Stimulated activated CD4-positive, alpha-beta T cell treated with anti-CD3 and anti-CD28 coated beads, Interleukin-2, amount 100 ng/mL, for 48 hours (primary cell): ENCODE results near the gene GPATCH11.

Experiments
- DNase-seq, 2 donors: peaks; one replicate each; pipeline ENCODE4 v3.0.0-alpha.2; 2020

The GPATCH11 gene

DNA sequence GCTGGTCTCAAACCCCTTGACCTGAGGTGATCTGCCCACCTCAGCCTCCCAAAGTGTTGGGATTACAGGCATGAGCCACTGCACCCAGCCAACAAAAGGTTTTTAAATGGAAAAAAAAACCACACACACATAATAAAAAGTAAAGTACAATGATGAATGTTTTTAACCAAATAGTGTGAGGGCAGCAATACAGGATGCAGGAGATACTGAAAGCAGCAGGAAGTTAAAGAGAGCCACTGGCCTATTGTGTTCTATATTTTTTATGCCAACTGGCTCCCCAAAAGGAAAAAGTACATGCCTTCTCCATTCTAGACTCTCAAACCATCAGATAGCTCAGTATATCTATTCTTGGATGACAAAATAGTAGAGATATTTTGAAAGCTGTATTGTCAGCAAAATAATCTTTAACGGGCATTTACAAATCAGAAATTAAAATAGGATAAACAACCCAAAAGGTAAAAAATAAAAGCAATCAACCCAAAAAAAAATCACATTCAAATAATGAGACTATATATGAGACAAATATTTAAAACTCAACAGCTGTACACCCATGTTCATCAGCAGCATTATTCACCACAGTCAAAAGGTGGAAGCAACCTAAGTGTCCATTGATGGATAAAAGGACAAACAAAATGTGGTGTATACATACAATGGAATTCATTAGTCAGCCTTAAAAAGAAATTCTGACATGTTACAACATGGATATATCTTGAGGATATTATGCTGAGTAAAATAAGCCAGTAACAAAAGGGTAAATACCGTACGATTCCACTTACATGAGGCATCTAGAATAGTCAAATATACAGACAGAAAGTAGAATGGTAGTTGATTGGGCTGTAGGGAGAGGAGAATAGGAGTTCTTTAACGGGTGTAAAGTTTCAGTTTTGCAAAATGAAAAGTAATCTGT, 26.2 kb downstream of the GPATCH11 start:
- no peak for DNase-seq

- DNase-seq: no peak
These were observed 27.6 kb downstream of the GPATCH11 start for GRCh38 chr2:37111958-37112357.

GRCh38 chr2:37117566-37117965, 33.2 kb downstream of the GPATCH11 start:
- DNase-seq: no peak

DNA sequence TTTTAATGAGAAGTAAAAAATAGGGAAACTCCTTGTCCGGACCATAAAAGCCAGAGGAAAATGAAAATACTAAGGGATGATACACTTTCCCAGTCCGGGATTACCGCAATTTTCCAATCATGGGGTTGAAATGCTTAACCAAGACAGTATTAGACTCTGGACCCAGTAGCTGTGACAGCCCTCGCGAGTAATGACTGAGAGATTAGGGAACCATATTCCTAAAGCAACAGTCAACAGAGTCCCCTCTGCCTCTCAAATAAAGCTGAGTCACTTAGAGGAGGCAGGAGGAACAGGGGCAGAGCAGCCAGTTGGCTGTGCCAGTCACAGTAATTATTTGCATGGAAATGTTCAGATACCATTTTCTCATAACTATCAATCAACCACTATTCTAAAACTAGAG, 34.8 kb downstream of the GPATCH11 start:
- DNase-seq: no peak

- DNase-seq: no peak
These were observed 41.1 kb downstream of the GPATCH11 start for GRCh38 chr2:37125416-37125815.

- no peak for DNase-seq
These were observed 48.6 kb downstream of the GPATCH11 start for GRCh38 chr2:37132914-37133313.

DNA sequence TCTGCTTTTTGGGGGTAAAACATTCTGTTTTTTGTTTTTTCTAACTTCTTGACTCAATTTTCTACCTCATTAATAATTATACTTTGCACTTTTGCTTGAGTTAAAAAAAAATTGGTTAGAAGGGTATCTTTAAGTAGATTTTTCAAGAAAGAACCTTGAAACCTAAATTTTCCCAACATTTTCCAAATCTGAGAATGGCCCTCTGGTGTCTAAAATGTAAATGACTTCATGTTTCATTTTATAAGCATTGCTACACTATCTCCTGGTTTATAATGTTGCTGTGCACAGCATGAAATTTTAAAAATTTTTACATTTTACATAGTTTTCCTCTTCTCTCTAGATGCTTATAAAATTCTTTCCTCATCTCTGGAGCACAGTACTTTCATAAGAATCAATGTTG, 58.2 kb downstream of the GPATCH11 start:
- no peak for DNase-seq

DNA sequence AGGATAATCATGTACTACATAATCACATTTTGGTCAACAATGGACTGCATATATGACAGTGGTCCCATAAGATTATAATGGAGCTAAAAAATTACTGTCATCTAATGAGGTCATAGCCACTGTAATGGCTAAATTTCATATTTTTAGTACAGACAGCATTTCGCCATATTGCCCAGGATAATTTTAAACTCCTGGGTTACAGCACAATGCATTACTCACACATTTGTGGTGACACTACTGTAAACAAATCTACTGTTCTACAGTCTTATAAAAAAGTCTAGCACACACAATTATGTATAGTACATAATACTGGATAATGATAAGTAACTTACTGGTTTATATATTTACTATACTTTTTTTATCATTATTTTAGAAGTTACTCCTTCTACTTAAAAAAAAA, 59.7 kb downstream of the GPATCH11 start:
- no peak for DNase-seq

GRCh38 chr2:37146062-37146461, 61.7 kb downstream of the GPATCH11 start:
- no peak for DNase-seq

- no peak for DNase-seq
These were observed 64.0 kb downstream of the GPATCH11 start for GRCh38 chr2:37148325-37148724.
